ENCODE data around the gene NSL1. TPM values are rescaled to one million over a fixed set of nuclear protein-coding genes. Genes with fewer than 3 reads are reported as not detected.
"Not testable (repeated sequence)": the region's sequence is repeated elsewhere in the genome, so short reads cannot be mapped to it uniquely, and the experiment has no call there.

Gene NSL1, protein sequence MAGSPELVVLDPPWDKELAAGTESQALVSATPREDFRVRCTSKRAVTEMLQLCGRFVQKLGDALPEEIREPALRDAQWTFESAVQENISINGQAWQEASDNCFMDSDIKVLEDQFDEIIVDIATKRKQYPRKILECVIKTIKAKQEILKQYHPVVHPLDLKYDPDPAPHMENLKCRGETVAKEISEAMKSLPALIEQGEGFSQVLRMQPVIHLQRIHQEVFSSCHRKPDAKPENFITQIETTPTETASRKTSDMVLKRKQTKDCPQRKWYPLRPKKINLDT
- polyA plus RNA-seq (ENCODE audit: insufficient read length in 12 of 12): 10 to 100 TPM in 11 of 12 donors, not detected in 1; 30.0 to 42.9 (median 33.0) TPM
- long read RNA-seq, donor 1, transcript NSL1-202 (6 exons, 2,317 nt): major isoform, 19 of 23 reads
- long read RNA-seq, donor 1, partial matches to known transcripts: 0 of 23 reads
- long read RNA-seq, donor 1, other reads (novel, unspliced or antisense): 0 of 23 reads
- long read RNA-seq, donor 2, transcript NSL1-202 (6 exons, 2,317 nt): major isoform, 20 of 22 reads
- long read RNA-seq, donor 2, partial matches to known transcripts: 0 of 22 reads
- long read RNA-seq, donor 2, other reads (novel, unspliced or antisense): 0 of 22 reads
- long read RNA-seq, donor 3, transcript NSL1-202 (6 exons, 2,317 nt): major isoform, 7 of 9 reads
- long read RNA-seq, donor 3, partial matches to known transcripts: 0 of 9 reads
- long read RNA-seq, donor 3, other reads (novel, unspliced or antisense): 0 of 9 reads
- long read RNA-seq, donor 4, transcript NSL1-202 (6 exons, 2,317 nt): major isoform, 7 of 7 reads
- long read RNA-seq, donor 4, partial matches to known transcripts: 0 of 7 reads
- long read RNA-seq, donor 4, other reads (novel, unspliced or antisense): 0 of 7 reads
- long read RNA-seq, donor 5, transcript NSL1-202 (6 exons, 2,317 nt): major isoform, 12 of 15 reads
- long read RNA-seq, donor 5, partial matches to known transcripts: 0 of 15 reads
- long read RNA-seq, donor 5, other reads (novel, unspliced or antisense): 0 of 15 reads
- long read RNA-seq, donor 6, transcript NSL1-202 (6 exons, 2,317 nt): major isoform, 6 of 7 reads
- long read RNA-seq, donor 6, partial matches to known transcripts: 0 of 7 reads
- long read RNA-seq, donor 6, other reads (novel, unspliced or antisense): 0 of 7 reads
- long read RNA-seq, donor 7, transcript NSL1-202 (6 exons, 2,317 nt): major isoform, 8 of 8 reads
- long read RNA-seq, donor 7, partial matches to known transcripts: 0 of 8 reads
- long read RNA-seq, donor 7, other reads (novel, unspliced or antisense): 0 of 8 reads
- long read RNA-seq, donor 8, transcript NSL1-202 (6 exons, 2,317 nt): major isoform, 10 of 11 reads
- long read RNA-seq, donor 8, partial matches to known transcripts: 0 of 11 reads
- long read RNA-seq, donor 8, other reads (novel, unspliced or antisense): 0 of 11 reads
- long read RNA-seq, donor 9, partial matches to known transcripts: 0 of 5 reads
- long read RNA-seq, donor 9, other reads (novel, unspliced or antisense): 0 of 5 reads
- long read RNA-seq, donor 10, transcript NSL1-202 (6 exons, 2,317 nt): major isoform, 14 of 14 reads
- long read RNA-seq, donor 10, partial matches to known transcripts: 0 of 14 reads
- long read RNA-seq, donor 10, other reads (novel, unspliced or antisense): 0 of 14 reads
- long read RNA-seq, donor 11, transcript NSL1-202 (6 exons, 2,317 nt): major isoform, 18 of 21 reads
- long read RNA-seq, donor 11, partial matches to known transcripts: 0 of 21 reads
- long read RNA-seq, donor 11, other reads (novel, unspliced or antisense): 0 of 21 reads

DNA sequence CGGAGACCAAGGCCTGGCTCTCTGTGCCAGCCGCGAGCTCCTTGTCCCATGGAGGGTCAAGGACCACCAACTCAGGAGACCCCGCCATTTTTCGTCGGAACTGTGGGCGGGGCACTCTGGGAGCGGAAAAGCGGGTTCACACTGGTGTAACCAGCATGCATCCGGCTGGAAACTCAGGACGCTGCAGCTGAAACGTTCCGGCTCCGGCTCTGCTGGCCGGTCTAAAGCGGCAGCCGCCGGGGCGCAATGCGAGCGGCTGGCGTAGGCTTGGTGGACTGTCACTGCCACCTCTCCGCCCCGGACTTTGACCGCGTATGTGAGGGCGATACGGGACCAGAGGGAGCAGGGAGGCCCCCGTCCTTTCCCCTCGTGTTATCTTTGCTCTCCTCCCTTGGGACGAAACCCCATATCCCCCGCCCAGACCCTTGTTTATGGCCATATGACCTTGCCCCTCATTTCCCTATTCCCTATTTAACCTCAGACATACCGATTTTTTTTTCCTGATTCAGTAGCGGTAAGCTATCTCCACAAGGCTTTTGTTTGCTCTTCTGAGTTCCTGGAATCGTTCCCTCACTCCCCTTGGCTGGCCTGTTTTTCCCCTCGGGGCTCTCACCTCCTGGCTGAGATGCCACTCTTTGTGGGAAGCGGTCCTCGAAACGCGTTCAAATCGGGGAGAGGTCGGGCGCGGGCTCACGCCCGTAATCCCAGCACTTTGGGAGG, at the start of gene NSL1, which contains the start of gene TATDN3:
TSS of gene NSL1 (minus strand) at position 102 of the 720 bp plus-strand sequence. CDS start at position 88, 14 bp downstream.
TSS of gene TATDN3 (plus strand) at position 219 of the 720 bp plus-strand sequence. CDS start at position 247, 28 bp downstream.
- DNase-seq: peak; percentile 99

DNA sequence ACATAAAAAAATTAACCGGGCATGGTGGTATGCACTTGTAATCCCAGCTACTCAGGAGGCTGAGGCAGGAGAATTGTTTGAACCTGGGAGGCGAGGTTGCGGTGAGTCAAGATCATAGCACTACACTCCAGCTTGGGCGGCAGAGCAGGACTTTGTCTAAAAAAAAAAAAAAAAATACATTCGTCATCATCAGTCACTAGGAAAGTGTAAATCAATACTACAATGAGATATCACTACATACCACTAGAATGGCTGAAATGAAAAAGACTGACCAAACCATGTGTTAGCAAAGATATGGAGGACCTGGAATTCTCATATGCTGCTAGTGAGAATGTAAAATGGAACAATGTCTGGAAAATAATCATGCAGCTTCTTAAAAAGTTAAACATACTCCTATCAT, 46.6 kb upstream of the NSL1 start:
- DNase-seq: no peak

DNA sequence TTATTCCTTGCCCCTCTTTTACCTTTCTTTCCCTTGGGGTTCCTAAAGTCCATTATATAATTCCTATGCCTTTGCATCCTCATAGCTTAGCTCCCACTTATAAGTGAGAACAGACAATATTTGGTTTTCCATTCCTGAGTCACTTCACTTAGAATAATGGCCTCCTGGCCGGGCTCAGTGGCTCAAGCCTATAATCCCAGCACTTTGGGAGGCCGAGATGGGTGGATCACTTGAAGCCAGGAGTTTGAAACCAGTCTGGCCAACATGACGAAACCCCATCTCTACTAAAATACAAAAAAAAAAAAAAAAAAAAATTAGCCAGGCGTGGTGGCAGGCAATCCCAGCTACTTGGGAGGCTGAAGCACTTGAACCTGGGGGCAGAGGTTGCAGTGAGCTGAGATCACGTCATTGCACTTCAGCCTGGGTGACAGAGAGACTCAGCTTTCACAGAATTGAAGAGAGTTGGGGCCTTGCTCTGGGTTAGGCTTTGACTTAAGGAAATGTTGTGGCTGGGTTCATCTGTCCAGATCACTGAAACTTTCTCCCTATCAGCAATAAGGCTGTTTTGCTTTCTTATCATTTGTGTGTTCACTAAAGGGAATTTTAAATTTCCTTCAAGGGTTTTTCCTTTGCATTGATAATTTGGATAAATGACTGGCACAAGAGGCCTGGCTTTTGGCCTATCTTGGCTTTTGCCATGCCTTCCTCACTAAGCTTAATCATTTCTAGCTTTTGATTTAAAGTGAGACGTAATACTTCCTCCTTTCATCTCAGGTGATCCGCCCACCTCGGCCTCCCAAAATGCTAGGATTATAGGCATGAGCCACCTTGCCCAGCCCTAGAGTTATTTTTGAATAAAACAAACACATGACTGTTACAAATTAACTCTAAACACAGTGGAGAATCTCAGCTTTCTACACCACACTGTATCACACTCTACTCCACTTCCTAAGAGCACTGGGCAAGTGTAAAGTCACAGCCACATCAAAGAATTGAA, 41.9 kb upstream of the NSL1 start:
- not testable (repeated sequence) for DNase-seq

DNA sequence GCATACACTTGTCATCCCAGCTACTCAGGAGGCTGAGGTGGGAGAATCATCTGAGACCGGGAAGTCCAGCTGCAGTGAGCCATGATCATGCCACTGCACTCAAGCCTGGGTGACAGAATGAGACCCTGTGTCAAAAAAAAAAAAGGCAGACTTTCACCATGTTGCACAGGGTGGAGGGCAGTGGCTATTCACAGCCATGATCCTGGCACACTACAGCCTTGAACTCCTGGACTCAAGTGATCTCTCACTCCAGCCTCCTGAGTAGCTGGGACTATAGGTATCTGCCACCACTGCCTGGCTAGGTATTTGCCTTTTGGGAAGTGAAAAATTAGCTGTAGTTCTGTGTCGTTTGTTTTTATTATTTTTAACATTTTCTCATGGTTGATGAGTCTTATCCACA, 36.8 kb upstream of the NSL1 start:
- no peak for DNase-seq

DNA sequence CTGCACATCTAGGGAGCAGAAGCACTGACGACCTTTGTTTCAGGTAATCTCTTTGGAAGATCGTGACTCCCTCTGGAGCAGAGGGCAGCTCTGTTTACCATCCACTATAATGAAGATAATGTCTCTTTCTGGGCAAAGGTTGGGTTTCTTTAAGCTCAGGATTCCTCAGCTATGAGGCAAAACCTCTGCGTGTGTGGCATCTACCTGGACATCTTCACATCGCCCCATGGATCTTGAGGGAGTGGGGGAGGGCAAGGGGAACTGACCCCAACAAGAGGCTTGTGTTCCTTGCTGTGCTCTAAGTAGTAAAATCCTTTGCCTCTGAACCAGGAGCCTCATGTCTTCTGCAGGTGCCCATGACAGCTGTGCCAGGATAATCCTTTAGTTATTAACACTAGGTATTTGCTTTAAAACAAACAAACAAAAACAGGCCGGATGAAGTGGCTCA, 36.3 kb upstream of the NSL1 start:
- no peak for DNase-seq

DNA sequence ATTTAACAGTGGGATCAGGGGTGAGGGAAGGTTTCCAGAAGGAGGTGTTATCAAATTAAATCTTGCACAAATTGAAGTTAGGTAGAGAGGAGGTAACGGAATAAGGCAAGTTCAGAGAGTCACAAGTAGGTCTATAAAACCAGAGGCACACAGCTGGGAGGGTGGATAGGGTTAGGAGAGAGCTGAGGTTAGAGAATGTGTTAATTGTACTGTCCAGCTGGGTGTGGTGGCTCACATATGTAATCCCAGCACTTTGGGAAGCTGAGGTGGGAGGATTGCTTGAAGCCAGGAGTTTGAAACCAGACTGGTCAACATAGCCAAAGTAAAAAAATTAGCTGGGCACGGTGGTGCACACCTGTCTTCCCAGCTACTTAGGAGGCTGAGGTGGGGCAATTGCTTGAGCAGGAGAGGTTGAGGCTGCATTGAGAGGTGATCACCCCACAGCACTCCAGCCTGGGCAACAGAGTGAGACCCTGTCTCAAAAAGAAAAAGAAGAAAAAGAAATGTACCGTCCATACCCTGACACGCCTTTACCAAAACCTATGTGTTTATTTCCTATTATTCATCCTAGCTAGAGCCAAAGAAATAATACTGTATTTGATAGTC, 35.7 kb upstream of the NSL1 start:
- DNase-seq: no peak

DNA sequence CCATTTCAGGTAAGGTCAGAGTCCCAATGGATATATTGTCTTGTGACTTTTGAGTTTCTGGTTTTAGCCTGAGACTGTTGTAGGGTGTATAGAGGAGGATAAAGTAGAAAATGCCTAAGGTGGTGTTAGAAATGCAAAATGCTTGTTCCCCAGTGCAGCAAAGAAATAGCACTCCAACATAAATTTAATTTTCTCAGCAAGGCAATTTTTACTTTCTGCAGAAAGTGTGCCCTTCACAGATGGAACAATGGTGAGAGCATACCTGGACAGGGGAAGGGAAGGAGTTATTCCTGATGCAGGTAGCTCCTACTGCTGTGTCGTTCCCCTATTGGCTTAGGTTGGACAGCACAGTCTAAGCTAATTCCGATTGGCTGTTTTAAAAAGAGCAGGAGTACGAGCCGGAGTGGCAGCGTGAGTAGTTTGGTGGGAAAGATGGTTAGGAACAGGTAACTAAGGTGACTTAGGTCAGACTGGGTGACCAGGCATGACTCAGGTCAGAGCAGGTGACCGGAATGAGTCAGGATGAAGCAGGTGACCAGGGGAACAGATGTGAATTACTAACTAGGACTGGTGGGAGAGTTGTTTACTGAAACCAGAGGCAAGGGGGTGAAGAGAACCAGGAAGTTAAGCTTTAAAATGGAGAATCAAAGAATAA, 34.3 kb upstream of the NSL1 start:
- no peak for DNase-seq

DNA sequence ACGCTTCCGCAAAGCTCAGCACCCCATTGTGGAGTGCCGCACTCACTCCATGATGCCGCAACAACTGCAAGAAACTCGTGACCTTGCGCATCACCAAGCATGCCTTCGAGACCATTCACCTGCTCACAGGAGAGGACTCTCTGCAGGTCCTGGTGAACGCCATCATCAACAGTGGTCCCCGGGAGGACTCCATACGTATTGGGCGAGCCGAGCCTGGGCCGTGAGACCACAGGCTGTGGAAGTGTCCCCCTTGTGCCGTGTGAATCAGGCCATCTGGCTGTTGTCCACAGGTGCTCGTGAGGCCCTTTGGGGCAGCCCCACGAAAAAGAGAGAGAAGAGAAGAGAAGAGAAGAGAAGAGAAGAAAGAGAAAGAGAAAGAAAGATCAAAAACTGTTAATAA, 32.6 kb upstream of the NSL1 start:
- no peak for DNase-seq

DNA sequence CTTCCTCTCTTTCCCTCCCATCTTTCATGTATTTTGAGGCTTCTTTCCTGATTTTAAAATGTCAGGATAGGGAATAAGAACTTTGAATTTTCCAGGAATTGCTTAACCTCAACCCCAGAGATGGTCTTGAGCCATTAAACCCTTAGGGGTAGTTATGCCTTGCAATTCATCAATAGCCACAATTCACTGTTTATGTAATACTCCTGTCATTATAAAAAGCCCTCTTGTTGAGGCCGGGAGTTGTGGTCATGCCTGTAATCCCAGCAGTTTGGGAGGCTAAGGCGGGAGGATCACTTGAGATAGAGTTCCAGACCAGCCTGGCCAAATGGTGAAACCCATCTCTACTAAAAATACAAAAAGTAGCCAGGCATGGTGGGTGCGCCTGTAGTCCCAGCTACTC, 31.4 kb upstream of the NSL1 start:
- no peak for DNase-seq

DNA sequence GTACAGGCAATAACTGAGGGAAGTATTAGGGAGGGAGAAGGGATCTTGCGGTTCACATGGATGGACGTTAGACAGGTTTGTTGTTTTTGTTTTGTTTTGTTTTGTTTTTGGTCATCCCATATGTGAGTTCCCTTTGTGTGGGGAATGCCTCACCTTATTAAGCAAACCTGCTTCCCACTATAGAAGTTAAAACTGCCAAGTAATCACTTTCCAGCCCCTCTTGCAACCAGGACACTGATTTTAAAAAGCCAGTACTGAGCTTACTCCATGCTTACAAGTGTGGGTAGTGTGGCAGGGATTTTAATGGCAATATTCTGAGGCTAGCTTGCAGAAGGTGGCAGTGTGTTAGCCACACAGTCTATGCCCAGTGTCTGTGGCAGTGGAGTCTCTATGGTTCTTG, 29.4 kb upstream of the NSL1 start:
- no peak for DNase-seq

DNA sequence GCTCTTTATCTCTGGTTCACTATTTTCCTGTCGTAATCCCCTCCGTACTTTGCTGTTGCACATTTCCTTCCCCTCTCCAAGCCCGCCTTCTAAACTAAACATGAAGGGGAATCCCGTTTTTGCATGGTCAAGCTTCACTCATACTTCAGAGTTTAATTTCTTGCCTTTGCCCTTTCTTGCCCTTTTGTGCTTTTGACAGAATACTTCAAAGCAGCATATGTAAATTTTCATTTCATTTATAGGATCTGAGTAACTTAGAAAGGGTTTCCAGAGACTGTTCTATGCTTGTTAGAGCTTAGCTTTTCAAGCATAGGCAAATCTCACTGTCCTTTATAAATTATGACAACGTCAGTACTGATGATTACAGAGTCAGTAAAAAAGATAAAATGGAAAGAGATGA, 28.1 kb upstream of the NSL1 start:
- no peak for DNase-seq

DNA sequence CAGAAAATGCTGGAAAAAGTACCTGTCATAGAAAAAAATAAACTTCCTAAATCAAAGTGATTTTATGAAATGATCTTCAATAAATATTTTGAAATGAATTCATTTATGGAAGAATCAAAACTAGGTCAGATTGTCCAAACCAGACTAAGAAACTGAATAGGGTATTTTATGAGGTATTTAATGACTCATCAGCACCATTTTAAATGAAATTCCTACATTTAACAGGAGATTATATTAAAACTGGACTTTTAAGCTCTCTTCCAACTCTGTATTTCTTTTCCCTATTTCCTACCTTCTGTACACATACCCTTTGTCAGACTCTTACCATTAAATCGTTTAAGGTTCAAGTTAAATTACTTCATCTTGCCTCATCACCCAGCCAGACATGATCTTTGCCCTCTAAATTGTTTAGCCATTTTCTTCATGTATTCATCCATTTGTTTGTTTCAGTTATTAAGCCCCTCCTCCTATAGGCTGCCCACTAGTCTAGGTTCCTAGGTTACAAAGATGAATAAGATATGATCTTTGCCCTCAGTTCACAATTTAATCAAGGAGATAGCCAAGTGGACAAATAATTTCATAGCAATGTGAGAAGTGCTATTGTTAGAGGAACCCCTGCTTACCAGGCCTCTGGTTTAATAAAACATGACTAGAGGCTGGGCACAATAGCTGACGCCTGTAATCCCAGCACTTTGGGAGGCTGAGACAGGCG, 25.1 kb upstream of the NSL1 start:
- no peak for DNase-seq

DNA sequence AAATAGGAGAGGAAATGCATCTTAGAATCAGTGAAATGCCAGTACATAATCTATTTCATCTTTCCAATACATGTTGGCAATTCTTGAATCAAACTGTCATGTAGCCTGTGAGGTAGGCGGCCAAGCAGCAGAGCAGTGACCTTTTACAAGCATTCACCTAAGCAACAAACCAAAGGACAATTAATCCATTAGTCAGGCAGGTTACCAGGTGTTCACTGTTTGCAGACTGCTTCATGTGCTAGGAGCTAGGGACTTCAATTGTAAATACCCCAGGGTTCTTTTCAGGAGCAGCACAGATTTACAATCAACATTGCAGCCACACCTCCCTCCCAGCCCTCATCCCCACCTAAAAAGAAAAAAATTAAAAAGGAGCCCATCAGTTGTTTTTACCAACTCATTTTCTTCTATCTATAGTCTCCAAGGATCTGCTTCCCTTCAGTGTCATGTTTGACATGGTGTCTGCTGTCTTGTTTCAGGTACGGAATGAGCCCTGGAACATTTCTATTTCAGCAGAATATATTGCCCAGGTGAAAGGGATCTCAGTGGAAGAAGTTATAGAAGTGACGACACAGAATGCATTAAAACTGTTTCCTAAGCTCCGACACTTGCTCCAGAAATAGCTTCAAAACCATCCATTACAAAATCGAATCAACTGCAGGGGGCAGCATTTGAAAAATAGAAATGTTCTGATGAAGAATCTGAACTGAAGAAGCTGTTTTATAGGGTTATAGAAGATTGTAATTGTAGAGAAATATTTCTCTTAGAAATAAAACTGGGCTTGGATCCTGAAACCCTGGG, 23.2 kb upstream of the NSL1 start:
- peak; percentile 35 for DNase-seq

DNA sequence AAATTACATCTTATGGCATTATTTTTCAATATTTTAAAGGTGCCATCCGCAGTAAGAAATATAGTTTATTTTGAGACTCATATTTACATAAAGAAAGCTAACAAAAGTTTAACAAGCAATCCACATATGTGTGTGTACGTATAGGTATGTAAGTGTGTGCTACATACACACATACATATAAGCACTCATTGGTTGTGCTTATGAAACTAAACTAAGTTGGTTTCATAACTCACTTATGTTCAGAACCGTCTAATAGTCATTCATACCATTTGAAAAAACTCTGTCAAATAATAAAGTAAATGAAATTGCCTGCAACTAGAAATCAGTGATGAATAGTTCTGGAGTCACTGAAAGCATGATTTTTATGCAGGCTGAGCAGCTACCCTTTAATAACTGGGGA, 14.2 kb upstream of the NSL1 start:
- DNase-seq: no peak

DNA sequence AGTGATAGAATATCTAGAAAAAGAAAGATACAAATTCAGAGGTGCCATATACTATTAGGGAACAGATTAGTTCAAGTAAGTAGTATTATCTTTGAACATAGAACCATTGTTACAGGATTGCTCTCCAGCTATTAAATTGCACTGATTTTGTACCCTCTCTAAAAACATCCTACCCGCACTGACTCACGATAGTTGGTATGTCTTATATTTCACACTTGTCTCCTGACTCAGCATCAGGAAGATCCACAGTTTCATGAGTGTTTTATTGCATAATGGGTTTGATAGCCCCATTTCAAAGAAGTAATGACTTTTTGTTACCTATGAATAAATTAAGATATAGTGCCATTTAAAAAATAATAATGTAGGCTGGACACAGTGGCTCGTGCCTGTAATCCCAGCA, 6.1 kb upstream of the NSL1 start:
- no peak for DNase-seq

DNA sequence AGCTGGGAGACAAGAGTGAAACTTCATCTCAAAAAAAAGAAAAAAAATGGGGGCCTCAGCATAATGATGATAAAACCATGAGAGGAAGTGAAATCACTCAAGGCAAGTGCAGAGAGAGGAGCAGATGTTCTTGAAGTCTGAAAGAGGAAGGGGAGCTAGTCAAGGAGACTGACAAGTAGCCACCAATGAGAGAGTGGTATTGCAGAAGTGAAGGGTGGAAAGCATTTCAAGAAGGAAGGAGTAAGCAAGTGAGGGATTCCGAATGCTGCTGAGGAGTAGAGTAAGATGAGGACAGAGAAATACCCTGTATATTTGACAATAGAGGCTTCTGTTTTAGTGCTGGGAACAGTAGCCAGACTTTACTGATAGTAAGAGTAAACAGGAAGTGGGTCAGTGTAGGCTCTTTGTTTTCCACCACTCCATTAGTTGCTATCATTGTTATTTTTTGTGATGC, 3.0 kb upstream of the NSL1 start:
- DNase-seq: no peak

Measured in muscle of arm (tissue), 14 donors.